ENCODE measurements around the gene KNCN. TPM values are rescaled to one million over a fixed set of nuclear protein-coding genes. Genes with fewer than 3 reads are reported as not detected.

The KNCN gene
- total RNA-seq, 2 donors from 2014 or later = not detected

DNA sequence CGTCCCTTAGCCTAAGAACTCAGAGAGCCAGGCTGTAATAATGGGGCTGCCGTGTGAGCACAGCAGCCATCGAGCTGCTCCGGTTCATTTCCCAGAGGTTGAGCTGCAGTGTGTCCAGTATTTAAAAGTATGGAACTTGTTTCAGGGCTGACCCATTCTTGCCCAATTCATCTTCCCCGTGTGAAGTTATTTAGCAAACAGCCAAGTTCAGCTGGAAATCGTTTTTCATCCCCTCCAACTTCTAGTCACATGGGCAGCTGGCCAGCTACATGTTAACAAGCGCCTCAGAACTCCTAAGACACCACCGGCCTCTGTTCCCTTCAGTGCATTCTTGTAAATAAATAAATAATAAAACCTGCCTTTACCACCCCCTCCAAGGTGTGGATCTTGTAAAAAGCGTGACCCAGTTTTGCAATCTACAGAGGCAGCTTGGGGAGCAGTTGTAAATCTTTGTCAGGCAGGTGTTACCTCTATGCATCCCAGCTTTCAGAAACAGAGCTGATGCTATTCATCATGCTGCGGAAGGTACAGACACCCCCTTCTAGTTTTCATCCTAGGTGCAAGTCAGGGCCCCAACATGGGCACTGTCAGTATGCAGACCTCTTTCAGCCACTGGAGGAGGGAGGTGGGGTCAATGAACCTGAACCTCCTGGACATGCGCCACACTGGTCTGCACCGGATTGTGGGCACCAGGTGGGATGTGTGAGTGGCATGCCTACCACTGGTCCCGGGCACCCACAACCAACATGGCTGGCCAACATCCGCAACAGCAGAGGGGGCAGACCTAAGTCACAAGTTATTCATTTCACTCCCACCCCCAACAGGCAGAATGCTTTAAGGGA lies 18.7 kb upstream of the KNCN start:
- peak in 1 of 2 donors; percentile 24 for DNase-seq
- peak; percentile 65 for ATAC-seq
- intact Hi-C loops (cut with DNase I, micrococcal nuclease) = no loop called here

DNA sequence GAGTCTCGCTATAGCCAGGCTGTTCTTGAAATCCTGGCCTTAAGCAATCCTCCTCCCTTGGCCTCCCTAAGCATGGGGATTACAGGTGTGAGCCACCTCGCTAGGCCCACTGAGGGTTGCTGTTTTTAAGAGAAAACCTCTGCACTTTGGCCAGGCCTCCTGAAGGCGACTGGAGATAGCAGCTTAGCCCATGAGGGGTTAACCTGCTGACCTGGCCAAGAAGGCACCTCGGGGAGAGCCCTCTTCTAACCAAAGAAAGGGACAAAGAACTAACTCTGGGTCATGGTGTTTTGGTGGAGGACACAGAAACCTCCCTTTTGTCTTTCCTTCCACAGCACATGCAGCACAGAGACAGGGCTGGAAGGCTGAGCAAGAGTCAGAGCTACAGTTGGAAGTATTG lies 17.7 kb upstream of the KNCN start:
- ATAC-seq (no peak), DNase-seq (no peak)
- intact Hi-C loops (cut with DNase I, micrococcal nuclease) = no loop called here

- no peak for ATAC-seq
Measured at GRCh38 chr1:46568461-46568891, 17.0 kb upstream of the KNCN start.

DNA sequence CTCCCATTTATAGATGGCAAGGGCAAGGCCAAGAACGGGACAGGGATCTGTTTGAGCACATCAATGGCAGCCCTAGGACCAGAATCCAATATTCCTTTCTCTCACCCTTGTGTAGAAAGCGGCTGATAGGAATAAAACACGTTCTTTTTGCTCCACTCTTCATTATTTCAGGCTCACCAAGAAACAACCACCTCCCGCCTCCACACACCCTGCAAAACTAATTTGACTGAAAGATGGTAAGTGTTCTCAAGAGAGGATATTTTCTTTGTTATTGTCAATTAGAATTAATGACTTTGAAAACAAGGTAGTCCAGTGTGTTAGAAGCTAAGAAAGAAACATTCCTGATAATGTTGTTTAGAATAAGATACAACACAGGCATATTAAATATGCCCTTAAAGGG lies 11.9 kb upstream of the KNCN start:
- DNase-seq = no peak
- intact Hi-C loops (cut with DNase I, micrococcal nuclease) = no loop called here
- no peak for ATAC-seq

More at GRCh38 chr1:46568461-46568891, 17.0 kb upstream of the KNCN start:
- intact Hi-C loops (cut with DNase I, micrococcal nuclease) = no loop called here
- no peak for DNase-seq

DNA sequence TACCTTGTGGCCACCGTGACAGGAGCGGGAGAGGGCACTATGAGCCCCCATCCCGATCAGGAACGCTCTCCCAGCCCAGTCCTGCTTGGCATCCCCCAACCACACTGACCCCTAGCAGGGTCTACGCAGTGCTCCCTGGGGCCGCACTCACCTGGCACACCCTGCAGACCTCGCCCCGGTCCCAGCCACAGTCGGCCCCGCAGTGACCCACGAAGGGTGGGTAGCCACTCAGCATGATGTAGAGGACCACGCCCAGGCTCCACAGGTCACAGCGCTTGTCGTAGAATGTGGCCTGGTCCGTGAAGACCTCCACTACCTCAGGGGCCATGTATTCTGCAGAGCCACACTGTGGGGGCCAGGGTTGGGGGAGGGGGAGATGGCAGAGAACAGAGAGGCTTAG lies 11.1 kb upstream of the KNCN start:
- intact Hi-C loops (cut with DNase I, micrococcal nuclease) = no loop called here
- DNase-seq = no peak
- no peak for ATAC-seq

DNA sequence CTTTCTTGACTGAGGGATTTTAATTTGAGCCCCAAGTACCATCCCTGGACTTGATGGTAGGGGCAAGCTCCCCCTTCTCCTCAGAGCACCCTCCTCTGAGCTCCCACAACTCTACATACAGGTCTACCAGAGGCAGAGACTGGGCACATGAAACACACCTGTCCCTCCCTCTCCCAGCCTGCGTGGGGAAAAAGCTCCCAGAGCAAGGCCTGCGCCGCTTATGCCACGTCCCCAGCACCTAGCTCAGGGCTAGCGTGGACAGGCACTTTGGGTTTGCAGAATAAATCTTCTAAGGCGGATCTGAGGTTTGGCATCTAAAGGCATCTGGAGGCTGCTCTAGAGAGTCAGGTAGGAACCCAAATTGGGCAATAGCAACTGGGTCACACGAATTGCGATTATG lies 7.5 kb upstream of the KNCN start:
- intact Hi-C loops (cut with DNase I, micrococcal nuclease) = no loop called here
- no peak for DNase-seq
- ATAC-seq = no peak

GRCh38 chr1:46558141-46558963 lies 6.9 kb upstream of the KNCN start:
- no peak for DNase-seq
- intact Hi-C loops (cut with DNase I, micrococcal nuclease) = no loop called here
- ATAC-seq = no peak

- intact Hi-C loops (cut with DNase I, micrococcal nuclease) = no loop called here
- DNase-seq (no peak), ATAC-seq (peak; percentile 62)
Measured at GRCh38 chr1:46557403-46557802, 6.0 kb upstream of the KNCN start.

- intact Hi-C loops (cut with DNase I, micrococcal nuclease) = no loop called here
- peak; percentile 86 for ATAC-seq
- no peak for DNase-seq
Measured at GRCh38 chr1:46556822-46557221, 5.4 kb upstream of the KNCN start.

DNA sequence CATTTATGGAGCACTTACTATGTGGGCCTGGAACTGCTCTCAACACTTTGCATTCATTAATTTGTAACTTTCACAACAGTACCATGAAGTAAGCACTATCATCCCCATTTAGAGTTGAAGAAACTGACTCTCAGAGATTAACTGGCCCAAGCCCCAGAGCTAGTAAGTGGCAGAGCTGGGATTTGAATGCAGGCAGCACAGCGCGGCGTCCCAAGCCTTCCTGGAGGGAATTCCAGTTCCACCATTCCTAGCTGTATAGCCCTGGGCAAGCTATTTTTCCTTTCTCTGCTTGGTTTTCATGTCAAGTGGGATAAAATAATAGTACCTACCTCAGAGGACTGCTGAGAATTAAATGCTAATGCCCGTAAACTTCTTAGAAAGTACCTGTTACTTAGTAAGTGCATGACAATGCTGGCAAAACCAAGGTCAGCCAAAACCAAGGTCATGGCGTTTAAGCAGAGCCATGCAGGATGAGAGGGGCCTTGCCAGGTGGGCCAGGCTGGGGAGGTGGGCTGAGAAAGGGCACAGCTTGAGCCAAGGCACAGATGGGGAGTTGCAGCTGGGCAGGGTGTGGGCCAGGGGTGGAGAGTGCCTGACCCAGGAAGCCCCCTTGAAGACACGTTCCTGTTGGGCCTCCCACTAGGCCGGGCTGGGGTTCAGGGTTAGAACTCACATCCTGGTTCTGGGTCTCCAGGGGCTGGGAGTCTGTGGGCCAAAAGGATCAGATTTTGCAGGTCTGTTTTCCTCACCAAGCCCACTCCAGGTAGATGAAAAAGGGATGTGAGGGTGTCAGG lies 4.6 kb upstream of the KNCN start:
- intact Hi-C loops (cut with DNase I, micrococcal nuclease) = no loop called here
- ATAC-seq (no peak), DNase-seq (no peak)

GRCh38 chr1:46554597-46555381 lies 3.3 kb upstream of the KNCN start:
- ATAC-seq = no peak
- DNase-seq = no peak
- intact Hi-C loops (cut with DNase I, micrococcal nuclease) = no loop called here

- no peak for DNase-seq
- intact Hi-C loops (cut with DNase I, micrococcal nuclease) = no loop called here
- no peak for ATAC-seq
Measured at GRCh38 chr1:46554236-46554596, 2.8 kb upstream of the KNCN start.

- DNase-seq (no peak), ATAC-seq (no peak)
- intact Hi-C loops (cut with DNase I, micrococcal nuclease) = no loop called here
Measured at GRCh38 chr1:46553506-46553905, 2.1 kb upstream of the KNCN start.

DNA sequence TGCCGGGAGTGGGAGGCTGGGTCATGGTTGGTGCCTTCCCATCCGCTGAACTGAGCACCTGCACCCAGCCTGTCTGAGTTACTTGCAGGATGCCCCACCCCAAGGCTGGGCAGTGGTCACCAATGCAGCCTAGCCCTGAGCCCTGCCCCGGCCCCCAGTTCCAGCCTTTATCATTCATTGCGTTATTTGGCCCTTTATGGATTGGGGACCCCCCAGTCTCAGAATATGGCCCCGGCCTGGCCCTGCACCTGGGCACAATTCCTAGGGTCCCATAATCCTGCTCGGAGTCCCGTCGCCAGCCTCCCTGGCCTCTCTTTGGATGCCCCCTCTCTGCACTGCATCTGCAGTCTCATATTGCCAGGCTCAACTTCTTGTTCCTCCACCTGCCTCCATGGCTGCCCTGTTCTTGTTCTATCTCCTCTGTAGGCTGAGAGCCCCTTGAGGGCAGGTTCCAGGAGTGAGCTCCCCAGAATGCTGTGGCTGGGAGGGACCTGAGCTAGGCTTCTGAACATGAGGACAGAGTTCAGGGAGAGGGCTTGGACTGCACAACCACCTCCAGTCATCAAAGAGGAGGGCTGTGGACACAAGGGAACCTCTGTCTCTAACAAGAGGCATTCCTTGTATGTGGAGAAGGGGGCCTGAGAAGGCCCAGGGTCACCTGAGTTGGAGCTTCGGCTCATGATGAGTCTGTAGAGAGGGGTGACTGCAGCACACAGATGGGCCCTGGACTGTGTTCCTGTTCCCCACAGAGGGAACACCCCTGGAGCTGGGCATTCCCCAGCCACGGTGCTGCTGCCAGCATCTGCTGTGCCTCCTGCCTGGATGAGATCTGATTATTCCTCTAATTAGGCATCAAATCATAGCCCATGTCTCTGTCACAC lies 1.1 kb upstream of the KNCN start:
- ATAC-seq (no peak), DNase-seq (no peak)
- intact Hi-C loops (cut with DNase I, micrococcal nuclease) = no loop called here

- peak; percentile 29 to 57 for DNase-seq
- intact Hi-C loops (cut with DNase I, micrococcal nuclease) = no loop called here
Measured at GRCh38 chr1:46550751-46551231, 656 bp downstream of the KNCN start.

DNA sequence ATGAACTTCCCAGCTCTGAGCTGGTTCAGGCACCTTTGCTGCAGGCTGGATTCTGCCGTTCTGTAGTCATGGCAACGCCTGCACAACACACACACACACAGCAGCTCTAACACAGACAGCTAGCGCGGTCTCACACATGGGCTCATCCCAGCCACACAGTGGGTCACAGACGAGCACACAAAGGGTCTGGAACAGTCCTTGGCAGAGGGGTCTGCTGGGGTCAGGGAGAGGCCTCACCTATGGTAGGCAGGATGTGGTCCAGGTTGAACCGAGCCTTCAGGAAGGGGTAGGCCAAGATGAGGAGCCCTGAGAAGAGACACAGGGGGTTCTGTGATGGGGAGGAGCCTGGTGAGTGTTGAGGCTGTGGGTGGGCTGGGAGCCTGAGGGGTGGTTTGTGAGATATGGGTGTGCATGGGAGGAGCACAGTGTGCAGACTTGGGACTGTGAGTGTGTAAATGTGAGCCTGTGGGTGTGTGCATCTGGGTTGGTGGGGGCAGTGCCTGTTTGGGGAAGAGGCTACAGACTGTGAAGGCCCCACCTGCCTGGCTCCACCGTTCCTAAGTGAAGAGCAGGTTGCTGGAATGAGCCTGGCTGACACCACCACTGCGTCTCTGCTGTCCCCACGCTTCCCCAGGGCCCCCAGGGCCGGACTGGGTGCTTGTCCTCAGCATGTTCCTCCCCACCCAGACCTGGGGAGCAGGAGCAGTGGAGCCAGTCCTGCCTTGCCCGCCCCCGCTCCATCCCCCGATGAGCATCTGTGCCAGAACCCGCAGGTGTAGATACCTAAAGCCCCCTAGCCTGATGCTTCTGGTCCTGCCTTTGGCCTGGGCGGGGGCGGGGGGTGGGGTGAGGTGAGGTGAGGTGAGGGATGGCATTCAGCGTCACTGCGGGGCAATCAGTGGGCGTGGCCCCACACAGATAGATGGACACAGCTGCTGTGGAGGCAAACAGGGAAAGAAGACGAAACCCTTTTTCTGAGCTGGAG lies 1.5 kb downstream of the KNCN start:
- DNase-seq (no peak), ATAC-seq (peak; percentile 39)
- intact Hi-C loops (cut with DNase I, micrococcal nuclease) = no loop called here

More at GRCh38 chr1:46550751-46551231, 656 bp downstream of the KNCN start:
- peak; percentile 72 for ATAC-seq

Data from left colon (tissue), 2 donors.